ENCODE measurements around the gene DIS3L2. TPM values are rescaled to one million over a fixed set of nuclear protein-coding genes. Genes with fewer than 3 reads are reported as not detected.

Gene DIS3L2
- total and polyA plus RNA-seq, 2 of the 4 experiments (the other 2 are of a cell fraction), result 14.7 to 19.2 TPM

- Histone ChIP-seq H3K27me3 (ENCODE audit: control insufficient read depth, insufficient read depth, low read length) (no peaks in the 10 kb centered on the region), H2BK20ac (ENCODE audit: low read depth, low read length) (no peak overlapping the region), H4K5ac (ENCODE audit: low read depth, low read length) (no peak overlapping the region), H3K4me3 (ENCODE audit: insufficient read depth, low read depth, low read length) (no peak overlapping the region), H2BK5ac (ENCODE audit: low read depth, low read length, poor library complexity, severe bottlenecking) (no peak overlapping the region), H3K18ac (ENCODE audit: low read depth, low read length) (no peak overlapping the region), H3K79me1 (ENCODE audit: low read depth in 1 of 2, low read length in 2 of 2) (no peaks in the 10 kb centered on the region), H3K56ac (ENCODE audit: extremely low read depth, insufficient read depth, low read length) (no peak overlapping the region), H4K8ac (ENCODE audit: low read depth in 2 of 2, low read length in 2 of 2) (no peak overlapping the region), H3K4ac (ENCODE audit: low read depth, low read length) (no peak overlapping the region), H3K23ac (ENCODE audit: low read depth, low read length) (no peak overlapping the region), H2AFZ (replicated peaks; ENCODE audit: low read length, poor library complexity) (no peak overlapping the region), H2AK9ac (replicated peaks; ENCODE audit: low read depth, low read length, poor library complexity) (no peak overlapping the region), H2BK120ac (ENCODE audit: low read depth, low read length) (no peak overlapping the region), H3K4me1 (ENCODE audit: control insufficient read depth, insufficient read depth, low read length) (no peaks in the 10 kb centered on the region), H4K20me1 (ENCODE audit: insufficient read depth, low read length) (no peaks in the 10 kb centered on the region; the same call in 1 of the 2 replicates), H3K14ac (replicated peaks; ENCODE audit: low read depth, low read length) (no peak overlapping the region), H4K91ac (ENCODE audit: insufficient read depth, low read depth, low read length) (no peak overlapping the region), H3K4me2 (ENCODE audit: low read depth, low read length) (no peak overlapping the region), H3K27ac (ENCODE audit: insufficient read depth, low read length) (no peak overlapping the region), H2AK5ac (ENCODE audit: low read depth, low read length) (no peak overlapping the region), H3K9me3 (ENCODE audit: control insufficient read depth, insufficient read depth, low read length) (no peaks in the 10 kb centered on the region), H3K36me3 (ENCODE audit: control insufficient read depth, insufficient read depth, low read length) (no peaks in the 10 kb centered on the region), H3K9ac (ENCODE audit: low read depth, low read length) (no peak overlapping the region), H2BK15ac (ENCODE audit: low read depth, low read length) (no peak overlapping the region), H3K9me1 (ENCODE audit: insufficient read depth, low read length) (no peaks in the 10 kb centered on the region)
- intact Hi-C loops (cut with micrococcal nuclease) (no loop called here), dilution Hi-C loops (cut with HindIII; ENCODE audit: low sequenced_read_pairs, unreplicated experiment) (no loop called here), in situ Hi-C loops (cut with MboI; ENCODE audit: low sequenced_read_pairs) (no loop called here)
- ChIA-PET CTCF (no interaction called here), POLR2A (ENCODE audit: unreplicated experiment) (no interaction called here)
- no peak for ATAC-seq (ENCODE audit: low read depth)
- no peak for DNase-seq
- WGBS, 2 experiments (ENCODE audit: extremely low coverage in 2 of 2, insufficient read length in 1 of 2), result no CpG with 5 or more reads among the region's 10 CpGs
- TF ChIP-seq FOS (IDR thresholded peaks at IDR 0.05; ENCODE audit: low read depth, low read length) (no peak), USF2 (IDR thresholded peaks at IDR 0.05; ENCODE audit: low read depth, low read length) (no peak), MAZ (IDR thresholded peaks at IDR 0.05; ENCODE audit: borderline replicate concordance, low read depth, low read length) (no peak), CTCF (conservative IDR thresholded peaks at IDR 0.05; ENCODE audit: low read depth, low read length) (no peak), ELK1 (IDR thresholded peaks at IDR 0.05; ENCODE audit: borderline replicate concordance, low read depth, low read length) (no peak), RAD21 (IDR thresholded peaks at IDR 0.05; ENCODE audit: low read length) (no peak), MAFK (IDR thresholded peaks at IDR 0.05; ENCODE audit: low read depth, low read length) (no peak)
- no TSS peak for BruUV-seq (replicated peaks)
These were observed 371.4 kb downstream of the DIS3L2 start for GRCh38 chr2:232332940-232333259.
